ENCODE measurements around the gene CFAP90. TPM values are rescaled to one million over a fixed set of nuclear protein-coding genes. Genes with fewer than 3 reads are reported as not detected.

Gene CFAP90
- total RNA-seq, 1 experiment from 2014 or later: not detected

- TF ChIP-seq EZH2 (IDR thresholded peaks at IDR 0.05; ENCODE audit: low read depth) (no peak), CTCF (conservative IDR thresholded peaks at IDR 0.05) (no peak)
- Histone ChIP-seq H4K20me1 (ENCODE audit: insufficient read depth) (peaks cover 6% of the 10 kb centered on the region), H3F3A (ENCODE audit: insufficient read depth, low read depth) (peaks cover 11% of the 10 kb centered on the region; the same call in 1 of the 2 replicates), H3K27ac (no peak overlapping the region), H3K9me2 (ENCODE audit: insufficient read depth) (no peaks in the 10 kb centered on the region), H3K4me2 (no peak overlapping the region), H3K36me3 (ENCODE audit: low read depth) (peaks cover 45% of the 10 kb centered on the region), H3K4me1 (replicated peaks; ENCODE audit: insufficient read depth) (no peaks in the 10 kb centered on the region), H3K9me3 (ENCODE audit: insufficient read depth, low read depth) (no peaks in the 10 kb centered on the region), H3K4me3 (no peak overlapping the region), H3K27me3 (ENCODE audit: insufficient read depth, low read depth) (no peaks in the 10 kb centered on the region), H2AFZ (no peak overlapping the region), H3K79me2 (ENCODE audit: low read depth) (no peaks in the 10 kb centered on the region)
- intact Hi-C loops (cut with micrococcal nuclease; ENCODE audit: unreplicated experiment): no loop called here
- no TSS peak for BruUV-seq (replicated peaks)
- POLR2A ChIA-PET (ENCODE audit: unreplicated experiment): no interaction called here
- DNase-seq: no peak
- CTCF ChIA-PET: no interaction called here
These were observed 30.9 kb upstream of the CFAP90 start for GRCh38 chr5:7881816-7882215.

GRCh38 chr5:7881091-7881490 is 30.2 kb upstream of the CFAP90 start:
- ChIA-PET CTCF (no interaction called here), POLR2A (ENCODE audit: unreplicated experiment) (no interaction called here)
- H4K20me1 ChIP-seq (ENCODE audit: insufficient read depth): peaks cover 3% of the 10 kb centered on the region
- no peak overlapping the region for H3K4me2 ChIP-seq
- intact Hi-C loops (cut with micrococcal nuclease; ENCODE audit: unreplicated experiment): no loop called here
- no peak for TF ChIP-seq EZH2 (IDR thresholded peaks at IDR 0.05; ENCODE audit: low read depth)
- TF ChIP-seq CTCF (conservative IDR thresholded peaks at IDR 0.05): no peak
- no peaks in the 10 kb centered on the region for H3K9me2 ChIP-seq (ENCODE audit: insufficient read depth)
- peaks cover 47% of the 10 kb centered on the region for H3K36me3 ChIP-seq (ENCODE audit: low read depth)
- no peaks in the 10 kb centered on the region for H3K4me1 ChIP-seq (replicated peaks; ENCODE audit: insufficient read depth)
- no peaks in the 10 kb centered on the region for H3K9me3 ChIP-seq (ENCODE audit: insufficient read depth, low read depth)
- no peak overlapping the region for H3K27ac ChIP-seq
- no peak overlapping the region for H2AFZ ChIP-seq
- H3F3A ChIP-seq (ENCODE audit: insufficient read depth, low read depth): peaks cover 4% of the 10 kb centered on the region; the same call in 1 of the 2 replicates
- no peaks in the 10 kb centered on the region for H3K27me3 ChIP-seq (ENCODE audit: insufficient read depth, low read depth)
- no peak overlapping the region for H3K4me3 ChIP-seq
- no TSS peak for BruUV-seq (replicated peaks)
- no peaks in the 10 kb centered on the region for H3K79me2 ChIP-seq (ENCODE audit: low read depth)
- DNase-seq: no peak

GRCh38 chr5:7878381-7878873 is 27.5 kb upstream of the CFAP90 start:
- Histone ChIP-seq H3K36me3 (ENCODE audit: low read depth) (peaks cover 48% of the 10 kb centered on the region), H3K9me3 (ENCODE audit: insufficient read depth, low read depth) (no peaks in the 10 kb centered on the region), H3K9me2 (ENCODE audit: insufficient read depth) (no peaks in the 10 kb centered on the region), H3K27me3 (ENCODE audit: insufficient read depth, low read depth) (no peaks in the 10 kb centered on the region), H3F3A (ENCODE audit: insufficient read depth, low read depth) (no peaks in the 10 kb centered on the region), H4K20me1 (ENCODE audit: insufficient read depth) (peaks cover 7% of the 10 kb centered on the region), H3K4me2 (no peak overlapping the region), H3K4me1 (replicated peaks; ENCODE audit: insufficient read depth) (no peaks in the 10 kb centered on the region), H2AFZ (no peak overlapping the region), H3K27ac (no peak overlapping the region), H3K79me2 (ENCODE audit: low read depth) (peaks cover 14% of the 10 kb centered on the region), H3K4me3 (no peak overlapping the region)
- intact Hi-C loops (cut with micrococcal nuclease; ENCODE audit: unreplicated experiment): no loop called here
- CTCF ChIA-PET: no interaction called here
- TF ChIP-seq EZH2 (IDR thresholded peaks at IDR 0.05; ENCODE audit: low read depth): no peak
- no peak for TF ChIP-seq CTCF (conservative IDR thresholded peaks at IDR 0.05)
- BruUV-seq (replicated peaks): no TSS peak
- DNase-seq: no peak
- POLR2A ChIA-PET (ENCODE audit: unreplicated experiment): no interaction called here
